Right lobe of liver (tissue), 4 donors: Measurements from ENCODE around the gene TMEM171.

Experiments used
- CTCF ChIP-seq, 4 donors: fragments of 200-600 bp in 3 of 4; fragments of 450-650 bp in 1 of 4; IDR thresholded peaks; one replicate each; pipeline versions ENCODE4 v1.5.1 to v1.8.0; 2016 to 2022; ENCODE audit warnings: antibody characterized with exemption in 4 of 4, mild to moderate bottlenecking in 2 of 4
- POLR2A ChIP-seq: fragments of 450-650 bp; IDR thresholded peaks from one replicate; pipeline ENCODE4 v1.6.1; 2017; ENCODE audit warnings: antibody characterized with exemption, mild to moderate bottlenecking
- donor health status: DM: no; HTN: no; CAD: no.
- donor health status: DM: no; HTN: no; CAD: no.
- donor health status: DM: no; HTN: yes; CAD: no.

- TF ChIP-seq CTCF (IDR thresholded peaks at IDR 0.05) (no peak), POLR2A (no peak)
Measured at GRCh38 chr5:73115399-73116051, 4.8 kb upstream of the TMEM171 start.
